CD4-positive, alpha-beta memory T cell (primary cell): Measurements from ENCODE around the gene DENND2A. TPM values are rescaled to one million over a fixed set of nuclear protein-coding genes. Genes with fewer than 3 reads are reported as not detected.
A peak's percentile ranks its signal among the peaks of the same experiment; 100 is the strongest.
"Not testable (repeated sequence)": the region's sequence is repeated elsewhere in the genome, so short reads cannot be mapped to it uniquely, and the experiment has no call there.

ENCODE experiments used
- CTCF ChIA-PET: fragments of 350-600 bp; sonication (Branson Sonifier 250); formaldehyde crosslinking; loops from one replicate; lab custom pipeline; 2021; ENCODE audit warnings: inconsistent platforms; ENCODE audit not compliant: partially characterized antibody; lab: Charles Lee
- POLR2A ChIA-PET: fragments of 350-600 bp; sonication (Branson Sonifier 250); formaldehyde crosslinking; loops from one replicate; lab custom pipeline; 2021; ENCODE audit not compliant: partially characterized antibody; lab: Charles Lee
- DNase-seq, 5 donors: peaks; one replicate each; pipeline versions ENCODE4 v3.0.0 to v3.0.0-alpha.2; 2020 to 2022; ENCODE audit warnings: mixed read lengths in 1 of 5
- H3K27ac ChIP-seq: one replicate; pipeline ENCODE4 v1.7.0; 2013; ENCODE audit warnings: low read depth, low read length
- H3K27me3 ChIP-seq: 2 replicates; pipeline ENCODE4 v1.7.0; 2013; ENCODE audit warnings: mild to moderate bottlenecking, low read length, moderate library complexity; ENCODE audit not compliant: insufficient read depth
- H3K36me3 ChIP-seq: 2 replicates; pipeline ENCODE4 v1.7.0; 2013; ENCODE audit warnings: mild to moderate bottlenecking, low read length, moderate library complexity; ENCODE audit not compliant: insufficient read depth
- H3K4me1 ChIP-seq: 2 replicates; pipeline ENCODE4 v1.7.0; 2013; ENCODE audit warnings: mild to moderate bottlenecking, low read length, moderate library complexity; ENCODE audit not compliant: insufficient read depth
- H3K4me3 ChIP-seq, 2 donors: one replicate each; pipeline ENCODE4 v1.7.0; 2013; ENCODE audit warnings: low read length in 2 of 2, mild to moderate bottlenecking in 1 of 2
- H3K9me3 ChIP-seq, 2 donors: one replicate each; pipeline ENCODE4 v1.7.0; 2013; ENCODE audit warnings: low read length in 2 of 2, control low read depth in 1 of 2; ENCODE audit not compliant: control insufficient read depth in 1 of 2
- H3K27ac Mint-ChIP-seq, 7 donors: one replicate each; pipeline ENCODE4 v1.8.0; 2020 to 2021; ENCODE audit warnings: mixed read lengths in 7 of 7, mild to moderate bottlenecking in 6 of 7, inconsistent platforms in 3 of 7, moderate library complexity in 3 of 7
- H3K27me3 Mint-ChIP-seq, 2 donors: one replicate each; pipeline ENCODE4 v1.8.0; 2020 to 2021; ENCODE audit warnings: mixed read lengths in 2 of 2
- H3K36me3 Mint-ChIP-seq, 2 donors: one replicate each; pipeline ENCODE4 v1.8.0; 2020 to 2021; ENCODE audit warnings: mixed read lengths in 2 of 2, inconsistent platforms in 1 of 2, mild to moderate bottlenecking in 1 of 2
- H3K4me1 Mint-ChIP-seq, 4 donors: one replicate each; pipeline ENCODE4 v1.8.0; 2020 to 2021; ENCODE audit warnings: mixed read lengths in 4 of 4, mild to moderate bottlenecking in 1 of 4
- H3K4me3 Mint-ChIP-seq, 8 donors: one replicate each; pipeline ENCODE4 v1.8.0; 2020 to 2021; ENCODE audit warnings: mixed read lengths in 8 of 8, mild to moderate bottlenecking in 7 of 8, moderate library complexity in 6 of 8, inconsistent platforms in 3 of 8
- H3K9me3 Mint-ChIP-seq, 8 donors: one replicate each; pipeline ENCODE4 v1.8.0; 2020 to 2021; ENCODE audit warnings: mixed read lengths in 8 of 8, mild to moderate bottlenecking in 5 of 8, inconsistent platforms in 3 of 8, moderate library complexity in 1 of 8
- intact Hi-C: fragments of 100-400 bp; cut with micrococcal nuclease; formaldehyde crosslinking; loops from one replicate; pipeline ENCODE4 v1.15.1; 2023
- polyA plus RNA-seq, 2 donors: library from polyadenylated mRNA; unstranded; fragments of 300-500 nt; fragmentation: Illumina TruSeq; gene quantifications; one replicate each; pipeline ENCODE4 v1.2.3, GENCODE V29; 2021
- total RNA-seq, 2 experiments: library from RNA; stranded (reverse); gene quantifications; one replicate each; pipeline ENCODE4 v1.2.3, GENCODE V29; 2021

DENND2A gene
- total and polyA plus RNA-seq, 4 experiments from 2014 or later: not detected

- Histone ChIP-seq H3K36me3 (no peaks in the 10 kb centered on the region), H3K9me3 (no peaks in the 10 kb centered on the region), H3K27me3 (no peaks in the 10 kb centered on the region), H3K4me3 (no peak overlapping the region), H3K27ac (no peak overlapping the region), H3K4me1 (no peaks in the 10 kb centered on the region)
- Mint-ChIP-seq H3K4me1 (peaks cover 3 to 6% (median 5%) of the 10 kb centered on the region in 4 donors), H3K27me3 (peaks cover 4 to 16% of the 10 kb centered on the region in 2 donors), H3K4me3 (no peak overlapping the region), H3K36me3 (no peaks in the 10 kb centered on the region), H3K27ac (peak overlapping the region in 4 of 7 donors; percentile 9 to 55 (median 34)), H3K9me3 (no peaks in the 10 kb centered on the region)
- intact Hi-C loops: no loop called here
- CTCF ChIA-PET: interaction anchor here (0.7 to 1.7 kb wide), 5 partner anchors 9 to 1656 kb away, joined by 3 to 6 read pairs (median 4); no protein-coding TSS in a partner anchor
- POLR2A ChIA-PET: no interaction called here
- DNase-seq: peak in 2 of 5 donors; percentile 28 to 50
Measured at GRCh38 chr7:140646931-140647647, 6.5 kb upstream of the DENND2A start.

- Histone ChIP-seq H3K9me3 (no peaks in the 10 kb centered on the region), H3K36me3 (no peaks in the 10 kb centered on the region), H3K27me3 (peaks cover 8% of the 10 kb centered on the region), H3K27ac (no peak overlapping the region), H3K4me1 (no peaks in the 10 kb centered on the region), H3K4me3 (no peak overlapping the region)
- intact Hi-C loops: no loop called here
- H3K36me3 Mint-ChIP-seq: no peaks in the 10 kb centered on the region
- POLR2A ChIA-PET: no interaction called here
- H3K27ac Mint-ChIP-seq: no peak overlapping the region
- DNase-seq: no peak
- no peaks in the 10 kb centered on the region for H3K9me3 Mint-ChIP-seq
- CTCF ChIA-PET: interaction anchor here (1.3 to 1.7 kb wide), 2 partner anchors 98 to 169 kb away, joined by 3 to 4 read pairs; no protein-coding TSS in a partner anchor
- H3K4me3 Mint-ChIP-seq: no peak overlapping the region
- H3K4me1 Mint-ChIP-seq: peaks cover 6 to 17% (median 9%) of the 10 kb centered on the region in 4 donors
- H3K27me3 Mint-ChIP-seq: peaks cover 10 to 23% of the 10 kb centered on the region in 2 donors
Measured at GRCh38 chr7:140645166-140645900, 4.7 kb upstream of the DENND2A start.

- DNase-seq, H3K4me1 ChIP-seq, H3K27ac Mint-ChIP-seq, H3K9me3 ChIP-seq, H3K9me3 Mint-ChIP-seq, H3K27ac ChIP-seq, intact Hi-C loops, POLR2A ChIA-PET, H3K36me3 Mint-ChIP-seq, H3K4me3 Mint-ChIP-seq, H3K4me3 ChIP-seq, H3K36me3 ChIP-seq: not testable (repeated sequence)
- Mint-ChIP-seq H3K4me1 (peaks cover 10 to 20% (median 12%) of the 10 kb centered on the region in 4 donors), H3K27me3 (peaks cover 12 to 26% of the 10 kb centered on the region in 2 donors)
- CTCF ChIA-PET: interaction anchor here (1.4 kb wide), 1 partner anchor 8 kb away, joined by 4 read pairs; no protein-coding TSS in a partner anchor
- H3K27me3 ChIP-seq: peaks cover 11% of the 10 kb centered on the region
Measured at GRCh38 chr7:140644761-140645160, 4.1 kb upstream of the DENND2A start.

GRCh38 chr7:140643416-140643815 is 2.8 kb upstream of the DENND2A start:
- Histone ChIP-seq H3K27ac (no peak overlapping the region), H3K4me3 (no peak overlapping the region), H3K36me3 (no peaks in the 10 kb centered on the region), H3K27me3 (peaks cover 24% of the 10 kb centered on the region), H3K9me3 (no peaks in the 10 kb centered on the region), H3K4me1 (peaks cover 8% of the 10 kb centered on the region)
- Mint-ChIP-seq H3K27me3 (peaks cover 23 to 37% of the 10 kb centered on the region in 2 donors), H3K4me1 (peaks cover 15 to 27% (median 18%) of the 10 kb centered on the region in 4 donors), H3K27ac (no peak overlapping the region), H3K4me3 (no peak overlapping the region), H3K36me3 (no peaks in the 10 kb centered on the region), H3K9me3 (peaks cover 0 to 2% (median 0%) of the 10 kb centered on the region in 8 donors)
- intact Hi-C loops: no loop called here
- ChIA-PET POLR2A (no interaction called here), CTCF (interaction anchor here (1.4 kb wide), 1 partner anchor 9 kb away, joined by 4 read pairs; no protein-coding TSS in a partner anchor)
- no peak for DNase-seq

GRCh38 chr7:140641524-140642195 is 1.0 kb upstream of the DENND2A start:
- no peak for DNase-seq
- Histone ChIP-seq H3K9me3 (no peaks in the 10 kb centered on the region), H3K4me3 (no peak overlapping the region), H3K36me3 (no peaks in the 10 kb centered on the region), H3K27me3 (peaks cover 33% of the 10 kb centered on the region), H3K4me1 (peaks cover 8% of the 10 kb centered on the region), H3K27ac (no peak overlapping the region)
- CTCF ChIA-PET: interaction anchor here (1.1 kb wide), 1 partner anchor 12 kb away, joined by 4 read pairs; no protein-coding TSS in a partner anchor
- H3K9me3 Mint-ChIP-seq: peaks cover 0 to 3% (median 0%) of the 10 kb centered on the region in 8 donors
- H3K27ac Mint-ChIP-seq: no peak overlapping the region
- intact Hi-C loops: no loop called here
- H3K4me3 Mint-ChIP-seq: peak overlapping the region; percentile 48 to 77 (median 68)
- H3K4me1 Mint-ChIP-seq: peaks cover 11 to 21% (median 15%) of the 10 kb centered on the region in 4 donors
- peaks cover 36 to 47% of the 10 kb centered on the region in 2 donors for H3K27me3 Mint-ChIP-seq
- no peaks in the 10 kb centered on the region for H3K36me3 Mint-ChIP-seq
- POLR2A ChIA-PET: interaction anchor here (1.3 kb wide), 1 partner anchor 31 kb away, joined by 4 read pairs; the partner anchor contains the start of gene ADCK2

GRCh38 chr7:140640060-140640637 is 464 bp downstream of the DENND2A start:
- intact Hi-C loops: no loop called here
- POLR2A ChIA-PET: interaction anchor here (1.2 kb wide), 1 partner anchor 160 kb away, joined by 3 read pairs; no protein-coding TSS in a partner anchor
- H3K4me1 Mint-ChIP-seq: peaks cover 11 to 21% (median 15%) of the 10 kb centered on the region in 4 donors
- Histone ChIP-seq H3K9me3 (no peaks in the 10 kb centered on the region), H3K36me3 (no peaks in the 10 kb centered on the region), H3K27me3 (peaks cover 33% of the 10 kb centered on the region), H3K4me1 (peaks cover 8% of the 10 kb centered on the region), H3K27ac (no peak overlapping the region), H3K4me3 (no peak overlapping the region)
- no peaks in the 10 kb centered on the region for H3K36me3 Mint-ChIP-seq
- peak in 1 of 5 donors; percentile 6 for DNase-seq
- peak overlapping the region; percentile 84 to 93 (median 90) for H3K4me3 Mint-ChIP-seq
- H3K27ac Mint-ChIP-seq: no peak overlapping the region
- H3K27me3 Mint-ChIP-seq: peaks cover 40 to 53% of the 10 kb centered on the region in 2 donors
- peaks cover 0 to 3% (median 0%) of the 10 kb centered on the region in 8 donors for H3K9me3 Mint-ChIP-seq
- CTCF ChIA-PET: no interaction called here
